Uterus (tissue), 4 donors: Measurements from ENCODE around the gene MAPK8IP3. TPM values are rescaled to one million over a fixed set of nuclear protein-coding genes. Genes with fewer than 3 reads are reported as not detected.

Experiments
- DNase-seq, 2 donors: peaks; one replicate each; pipeline ENCODE4 v3.0.0-alpha.2; 2019 to 2020
- H3K27ac ChIP-seq, 2 donors: fragments of 200-600 bp; sonication (generic); 1 replicate in 1 of 2; 2 replicates in 1 of 2; pipeline ENCODE4 v1.5.1; 2016 to 2018
- H3K27me3 ChIP-seq, 2 donors: fragments of 200-600 bp; sonication (generic); one replicate each; pipeline ENCODE4 v1.5.1; 2018 to 2019; ENCODE audit warnings: control low read depth in 1 of 2
- H3K36me3 ChIP-seq, 2 donors: fragments of 200-600 bp; sonication (generic); one replicate each; pipeline ENCODE4 v1.5.1; 2019; ENCODE audit warnings: control low read depth in 1 of 2
- H3K4me1 ChIP-seq, 2 donors: fragments of 200-600 bp; sonication (generic); one replicate each; pipeline ENCODE4 v1.5.1; 2018 to 2019; ENCODE audit warnings: control low read depth in 1 of 2
- H3K4me3 ChIP-seq, 2 donors: fragments of 200-600 bp; sonication (generic); 1 replicate in 1 of 2; 2 replicates in 1 of 2; pipeline ENCODE4 v1.5.1; 2018 to 2019; ENCODE audit warnings: mild to moderate bottlenecking in 1 of 2
- H3K9me3 ChIP-seq, 2 donors: fragments of 200-600 bp; sonication (generic); one replicate each; pipeline ENCODE4 v1.5.1; 2019; ENCODE audit warnings: control low read depth in 1 of 2
- CTCF ChIP-seq, 4 experiments: fragments of 200-600 bp in 2 of 4; fragments of 450-650 bp in 2 of 4; sonication (generic) in 2 of 4; IDR thresholded peaks; one replicate each; pipeline ENCODE4 v1.5.1; 2016 to 2019; ENCODE audit warnings: antibody characterized with exemption in 4 of 4, mild to moderate bottlenecking in 2 of 4, moderate library complexity in 1 of 4
- POLR2A ChIP-seq, 2 donors: fragments of 450-650 bp; IDR thresholded peaks; one replicate each; pipeline ENCODE4 v1.6.1; 2016; ENCODE audit warnings: antibody characterized with exemption in 2 of 2, mild to moderate bottlenecking in 1 of 2, moderate library complexity in 1 of 2
- intact Hi-C: fragments of 100-400 bp; cut with DNase I; formaldehyde crosslinking; loops from one replicate; pipeline ENCODE4 v1.15.1; 2023; ENCODE audit warnings: low total_unique reads
- total RNA-seq, 4 donors: library from RNA; depleted of rRNA in 3 of 4; stranded (reverse); fragments of >200 nt in 3 of 4; gene quantifications; one replicate each; pipeline versions ENCODE4 v1.1.0 to v1.2.4, GENCODE V29; 2014 to 2023
- donor health status: DM: yes; HTN: yes; CAD: no.

Gene MAPK8IP3
- total RNA-seq, 4 donors from 2014 or later = 17.4 to 113 (median 77.8) TPM

GRCh38 chr16:1791943-1792812 lies 86.2 kb downstream of the MAPK8IP3 start:
- H3K9me3 ChIP-seq = no peaks in the 10 kb centered on the region
- H3K27me3 ChIP-seq = no peaks in the 10 kb centered on the region
- H3K4me1 ChIP-seq = no peaks in the 10 kb centered on the region
- intact Hi-C loops = no loop called here
- H3K4me3 ChIP-seq = no peak overlapping the region
- no peak for TF ChIP-seq CTCF (IDR thresholded peaks at IDR 0.05)
- no peaks in the 10 kb centered on the region for H3K36me3 ChIP-seq
- DNase-seq = peak in 1 of 2 donors; percentile 13
- no peak overlapping the region for H3K27ac ChIP-seq

GRCh38 chr16:1792836-1793577 lies 87.0 kb downstream of the MAPK8IP3 start:
- TF ChIP-seq CTCF (IDR thresholded peaks at IDR 0.05) (no peak), POLR2A (IDR thresholded peaks at IDR 0.05) (no peak)
- no peak overlapping the region for H3K27ac ChIP-seq
- no peaks in the 10 kb centered on the region for H3K9me3 ChIP-seq
- H3K4me1 ChIP-seq = no peaks in the 10 kb centered on the region
- DNase-seq = no peak
- no peaks in the 10 kb centered on the region for H3K27me3 ChIP-seq
- H3K36me3 ChIP-seq = no peaks in the 10 kb centered on the region
- H3K4me3 ChIP-seq = no peak overlapping the region
- intact Hi-C loops = no loop called here

- TF ChIP-seq CTCF (IDR thresholded peaks at IDR 0.05) = no peak
- Histone ChIP-seq H3K27ac (no peak within 1 kb of the TSS), H3K9me3 (no peaks in the 10 kb centered on the region), H3K4me3 (no peak within 1 kb of the TSS), H3K4me1 (no peaks in the 10 kb centered on the region), H3K27me3 (no peaks in the 10 kb centered on the region), H3K36me3 (no peaks in the 10 kb centered on the region)
- intact Hi-C loops = no loop called here
- no peak for DNase-seq
Observed at GRCh38 chr16:1793578-1794220, 87.7 kb downstream of the MAPK8IP3 start, which contains the start of gene IGFALS. IGFALS (minus strand) TSS chr16:1793705; CDS start chr16:1793652, 53 bp downstream.

- Histone ChIP-seq H3K9me3 (no peaks in the 10 kb centered on the region), H3K27me3 (no peaks in the 10 kb centered on the region), H3K36me3 (no peaks in the 10 kb centered on the region), H3K27ac (no peak overlapping the region), H3K4me3 (no peak overlapping the region), H3K4me1 (no peaks in the 10 kb centered on the region)
- DNase-seq = no peak
- intact Hi-C loops = no loop called here
- TF ChIP-seq CTCF (IDR thresholded peaks at IDR 0.05) (no peak), POLR2A (IDR thresholded peaks at IDR 0.05) (no peak)
Observed at GRCh38 chr16:1794221-1794871, 88.4 kb downstream of the MAPK8IP3 start.
